Esophagus squamous epithelium (tissue), 4 donors: ENCODE measurements around the gene PPFIA2.

Experiments used
- CTCF ChIP-seq, 6 experiments: fragments of 450-650 bp in 4 of 6; fragments of 200-600 bp in 2 of 6; sonication (generic) in 2 of 6; IDR thresholded peaks; one replicate each; pipeline ENCODE4 v1.5.1; 2016 to 2019; ENCODE audit warnings: antibody characterized with exemption in 6 of 6, mild to moderate bottlenecking in 4 of 6, moderate library complexity in 4 of 6
- POLR2A ChIP-seq, 4 donors: fragments of 450-650 bp; IDR thresholded peaks; one replicate each; pipeline ENCODE4 v1.6.1; 2017; ENCODE audit warnings: antibody characterized with exemption in 4 of 4, mild to moderate bottlenecking in 4 of 4, moderate library complexity in 3 of 4

- TF ChIP-seq CTCF (IDR thresholded peaks at IDR 0.05) = no peak
- no peak for TF ChIP-seq POLR2A (IDR thresholded peaks at IDR 0.05)
Observed at GRCh38 chr12:81327425-81327824, 431.7 kb downstream of the PPFIA2 start.
